PFSK-1 (cell line): Measurements from ENCODE around the gene USP17L25.
"Not testable (repeated sequence)": the region's sequence is repeated elsewhere in the genome, so short reads cannot be mapped to it uniquely, and the experiment has no call there.

Experiments
- REST ChIP-seq, 2 experiments: IDR thresholded peaks; 2 replicates each; pipeline versions ENCODE4 v1.6.1 to v1.8.0; 2011 to 2012; ENCODE audit warnings: low read depth in 2 of 2, low read length in 2 of 2, control low read depth in 1 of 2, inconsistent platforms in 1 of 2, mild to moderate bottlenecking in 1 of 2, moderate library complexity in 1 of 2; ENCODE audit not compliant: insufficient read depth in 1 of 2
- SIN3A ChIP-seq: IDR thresholded peaks from 2 replicates; pipeline ENCODE4 v1.6.1; 2012; ENCODE audit warnings: mild to moderate bottlenecking, low read length, moderate library complexity, borderline replicate concordance; ENCODE audit not compliant: insufficient read depth

GRCh38 chr4:9348593-9348992 lies 18.9 kb downstream of the USP17L25 start, which contains the start of gene USP17L28:
- not testable (repeated sequence) for TF ChIP-seq REST (IDR thresholded peaks at IDR 0.05; ENCODE audit: insufficient read depth in 1 of 2, low read depth in 2 of 2, low read length in 2 of 2); SIN3A
